ENCODE measurements around the gene PAK3. TPM values are rescaled to one million over a fixed set of nuclear protein-coding genes. Genes with fewer than 3 reads are reported as not detected.

PAK3 gene
- total and polyA plus RNA-seq, 9 of the 15 experiments (the other 6 are each of a cell fraction or from before 2014, with no cell fraction given) = not detected

DNA sequence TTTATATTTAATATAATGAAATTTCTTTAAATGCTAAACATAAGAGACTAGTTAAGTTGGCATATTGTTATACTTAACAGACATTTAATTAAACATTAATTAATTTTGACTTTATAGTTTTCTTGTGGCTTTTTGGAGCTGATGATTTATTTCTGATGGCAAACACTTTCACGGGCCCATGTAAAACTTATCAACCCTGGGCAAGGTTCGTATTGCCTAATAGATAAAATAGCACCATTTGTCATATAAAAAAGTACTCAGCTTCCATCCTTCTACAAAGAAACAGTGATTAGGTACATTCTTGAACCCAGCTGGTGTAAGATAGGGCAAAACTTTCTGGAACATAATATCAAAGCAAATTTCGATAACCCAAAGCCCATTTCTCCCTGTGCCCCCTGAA, 63.2 kb downstream of the PAK3 start:
- H3K9ac ChIP-seq (ENCODE audit: insufficient read depth in 1 of 2, low read depth in 2 of 2, low read length in 2 of 2) = no peak overlapping the region
- H4K20me1 ChIP-seq (replicated peaks; ENCODE audit: control insufficient read depth, insufficient read depth, low read length) = no peaks in the 10 kb centered on the region
- H3K9me1 ChIP-seq (ENCODE audit: control insufficient read depth, insufficient read depth, low read length) = no peaks in the 10 kb centered on the region
- ChIA-PET POLR2A (no interaction called here), CTCF (ENCODE audit: low intra/inter-chr PET ratio) (no interaction called here)
- H3K27me3 ChIP-seq (ENCODE audit: control insufficient read depth in 2 of 2, insufficient read depth in 2 of 2, low read length in 2 of 2) = no peaks in the 10 kb centered on the region
- no peak for FAIRE-seq
- no TSS peak for BruUV-seq (replicated peaks)
- H3K4me2 ChIP-seq (ENCODE audit: insufficient read depth, low read length) = no peak overlapping the region
- no peaks in the 10 kb centered on the region for H3K79me2 ChIP-seq (ENCODE audit: control insufficient read depth, insufficient read depth, low read length)
- DNase-seq (ENCODE audit: extremely low read depth in 1 of 4, low spot score in 3 of 4) = no peak
- no peak for ATAC-seq
- H2AFZ ChIP-seq (ENCODE audit: low read depth, low read length) = no peak overlapping the region
- no peak overlapping the region for H3K27ac ChIP-seq (ENCODE audit: extremely low read depth, low read depth, low read length)
- in situ Hi-C loops (cut with MboI) (no loop called here), intact Hi-C loops (cut with micrococcal nuclease) (no loop called here)
- WGBS (ENCODE audit: insufficient coverage, low coverage, missing lambda C conversion rate) = 0% methylated on average over 3 of the region's 3 CpGs
- no peak overlapping the region for H3K4me3 ChIP-seq
- H3K4me1 ChIP-seq (replicated peaks in 1 of 2; ENCODE audit: control insufficient read depth in 2 of 2, insufficient read depth in 2 of 2, low read length in 2 of 2) = no peaks in the 10 kb centered on the region
- no peaks in the 10 kb centered on the region for H3K36me3 ChIP-seq (ENCODE audit: control insufficient read depth, insufficient read depth, low read length)
- TF ChIP-seq HDAC8 (tag; IDR thresholded peaks at IDR 0.05) = no peak
- no peak for TF ChIP-seq CBX3 (IDR thresholded peaks at IDR 0.05; ENCODE audit: borderline replicate concordance in 1 of 2, low read length in 2 of 2)
- TF ChIP-seq, protein P1, sequence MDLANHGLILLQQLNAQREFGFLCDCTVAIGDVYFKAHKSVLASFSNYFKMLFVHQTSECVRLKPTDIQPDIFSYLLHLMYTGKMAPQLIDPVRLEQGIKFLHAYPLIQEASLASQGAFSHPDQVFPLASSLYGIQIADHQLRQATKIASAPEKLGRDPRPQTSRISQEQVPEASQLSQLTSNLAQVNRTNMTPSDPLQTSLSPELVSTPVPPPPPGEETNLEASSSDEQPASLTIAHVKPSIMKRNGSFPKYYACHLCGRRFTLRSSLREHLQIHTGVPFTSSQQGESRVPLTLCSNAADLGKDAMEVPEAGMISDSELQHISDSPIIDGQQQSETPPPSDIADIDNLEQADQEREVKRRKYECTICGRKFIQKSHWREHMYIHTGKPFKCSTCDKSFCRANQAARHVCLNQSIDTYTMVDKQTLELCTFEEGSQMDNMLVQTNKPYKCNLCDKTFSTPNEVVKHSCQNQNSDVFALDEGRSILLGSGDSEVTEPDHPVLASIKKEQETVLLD (IDR thresholded peaks at IDR 0.05) = no peak
- TF ChIP-seq MCM5 (IDR thresholded peaks at IDR 0.05; ENCODE audit: low read depth) = no peak
- TF ChIP-seq JUND (IDR thresholded peaks at IDR 0.05; ENCODE audit: borderline replicate concordance, low read depth, low read length) = no peak
- no peak for TF ChIP-seq JUND (tag; IDR thresholded peaks at IDR 0.05; ENCODE audit: borderline replicate concordance, low read depth, low read length)
- TF ChIP-seq FOXA1 (IDR thresholded peaks at IDR 0.05; ENCODE audit: borderline replicate concordance) = no peak
- no peak for TF ChIP-seq ZNF830 (CRISPR knock-in tag; IDR thresholded peaks at IDR 0.05)
- TF ChIP-seq BMI1 (IDR thresholded peaks at IDR 0.05; ENCODE audit: low read length) = no peak
- TF ChIP-seq, protein P2, sequence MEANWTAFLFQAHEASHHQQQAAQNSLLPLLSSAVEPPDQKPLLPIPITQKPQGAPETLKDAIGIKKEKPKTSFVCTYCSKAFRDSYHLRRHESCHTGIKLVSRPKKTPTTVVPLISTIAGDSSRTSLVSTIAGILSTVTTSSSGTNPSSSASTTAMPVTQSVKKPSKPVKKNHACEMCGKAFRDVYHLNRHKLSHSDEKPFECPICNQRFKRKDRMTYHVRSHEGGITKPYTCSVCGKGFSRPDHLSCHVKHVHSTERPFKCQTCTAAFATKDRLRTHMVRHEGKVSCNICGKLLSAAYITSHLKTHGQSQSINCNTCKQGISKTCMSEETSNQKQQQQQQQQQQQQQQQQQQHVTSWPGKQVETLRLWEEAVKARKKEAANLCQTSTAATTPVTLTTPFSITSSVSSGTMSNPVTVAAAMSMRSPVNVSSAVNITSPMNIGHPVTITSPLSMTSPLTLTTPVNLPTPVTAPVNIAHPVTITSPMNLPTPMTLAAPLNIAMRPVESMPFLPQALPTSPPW (CRISPR knock-in tag; IDR thresholded peaks at IDR 0.05) = no peak
- TF ChIP-seq EP300 (IDR thresholded peaks at IDR 0.05; ENCODE audit: low read length) = no peak
- no peaks in the 10 kb centered on the region for H3K9me3 ChIP-seq (replicated peaks; ENCODE audit: control insufficient read depth, insufficient read depth, low read depth, low read length)
